Subcutaneous adipose tissue (tissue), 4 donors: ENCODE data around the gene MCOLN2. TPM values are rescaled to one million over a fixed set of nuclear protein-coding genes. Genes with fewer than 3 reads are reported as not detected.

Experiments used
- total RNA-seq, 4 donors: library from RNA; depleted of rRNA; stranded (reverse); fragments of >200 nt; gene quantifications; one replicate each; pipeline ENCODE4 v1.1.0, GENCODE V29; 2016
- TF ChIP-seq, protein P1 (sequence below): fragments of 450-650 bp; IDR thresholded peaks from one replicate; pipeline ENCODE4 v1.5.1; 2016; ENCODE audit warnings: low read depth, mild to moderate bottlenecking, control low read depth, antibody characterized with exemption, moderate library complexity

Gene MCOLN2
- total RNA-seq, 4 donors from 2014 or later, result 0.38 to 6.6 (median 1.4) TPM; not detected in 1

DNA sequence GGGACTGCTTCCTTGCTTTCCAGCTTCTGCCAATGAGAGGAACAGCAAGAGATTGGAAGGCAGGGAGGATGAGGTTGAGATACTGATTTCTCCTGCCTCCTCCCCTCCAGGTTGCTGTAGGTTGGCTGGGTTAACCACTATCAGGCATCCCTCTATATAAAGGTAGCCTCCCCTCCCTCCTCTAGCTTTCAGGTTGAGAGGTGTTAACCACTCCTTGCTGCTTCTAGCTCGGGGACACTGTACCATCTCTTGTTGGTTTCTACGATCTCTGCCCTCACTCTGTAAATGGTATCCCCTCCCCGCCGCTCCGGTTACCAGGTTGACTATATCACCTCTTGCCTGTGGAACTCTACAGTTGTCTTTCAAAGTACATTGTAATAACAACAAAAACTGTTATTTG is 120.6 kb downstream of the MCOLN2 start:
- TF ChIP-seq, protein P1, sequence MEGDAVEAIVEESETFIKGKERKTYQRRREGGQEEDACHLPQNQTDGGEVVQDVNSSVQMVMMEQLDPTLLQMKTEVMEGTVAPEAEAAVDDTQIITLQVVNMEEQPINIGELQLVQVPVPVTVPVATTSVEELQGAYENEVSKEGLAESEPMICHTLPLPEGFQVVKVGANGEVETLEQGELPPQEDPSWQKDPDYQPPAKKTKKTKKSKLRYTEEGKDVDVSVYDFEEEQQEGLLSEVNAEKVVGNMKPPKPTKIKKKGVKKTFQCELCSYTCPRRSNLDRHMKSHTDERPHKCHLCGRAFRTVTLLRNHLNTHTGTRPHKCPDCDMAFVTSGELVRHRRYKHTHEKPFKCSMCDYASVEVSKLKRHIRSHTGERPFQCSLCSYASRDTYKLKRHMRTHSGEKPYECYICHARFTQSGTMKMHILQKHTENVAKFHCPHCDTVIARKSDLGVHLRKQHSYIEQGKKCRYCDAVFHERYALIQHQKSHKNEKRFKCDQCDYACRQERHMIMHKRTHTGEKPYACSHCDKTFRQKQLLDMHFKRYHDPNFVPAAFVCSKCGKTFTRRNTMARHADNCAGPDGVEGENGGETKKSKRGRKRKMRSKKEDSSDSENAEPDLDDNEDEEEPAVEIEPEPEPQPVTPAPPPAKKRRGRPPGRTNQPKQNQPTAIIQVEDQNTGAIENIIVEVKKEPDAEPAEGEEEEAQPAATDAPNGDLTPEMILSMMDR, result no peak

Other genes with a start within 250 kb of the MCOLN2 start
- gene LPAR3, start 103.9 kb downstream of the MCOLN2 start, total RNA-seq, result 1 to 10 TPM in 1 of 4 donors, not detected in 3; 1.0 TPM
- gene MCOLN3, start 51.4 kb upstream of the MCOLN2 start, total RNA-seq, result 10 to 100 TPM in 1 of 4 donors, 1 to 10 TPM in 3; 7.0 to 13.4 (median 7.7) TPM
- gene SYDE2, start 203.9 kb upstream of the MCOLN2 start, total RNA-seq, result 10 to 100 TPM in 2 of 4 donors, 1 to 10 TPM in 2; 7.6 to 15.6 (median 10.9) TPM